CD8-positive, alpha-beta memory T cell (primary cell): ENCODE results near the gene CAMSAP2. TPM values are rescaled to one million over a fixed set of nuclear protein-coding genes. Genes with fewer than 3 reads are reported as not detected.
"Not testable (repeated sequence)": the region's sequence is repeated elsewhere in the genome, so short reads cannot be mapped to it uniquely, and the experiment has no call there.

Experiments used
- CTCF ChIA-PET: fragments of 350-600 bp; sonication (Branson Sonifier 250); formaldehyde crosslinking; loops from one replicate; lab custom pipeline; 2021; ENCODE audit warnings: antibody characterized with exemption; lab: Charles Lee
- POLR2A ChIA-PET: fragments of 350-600 bp; sonication (Branson Sonifier 250); formaldehyde crosslinking; loops from one replicate; lab custom pipeline; 2021; ENCODE audit warnings: antibody characterized with exemption; lab: Charles Lee
- DNase-seq, 5 donors: peaks; one replicate each; pipeline versions ENCODE4 v3.0.0 to v3.0.0-alpha.2; 2020 to 2022; ENCODE audit warnings: mixed read lengths in 1 of 5
- H3K27ac ChIP-seq: one replicate; pipeline ENCODE4 v1.7.0; 2013; ENCODE audit warnings: low read depth, mild to moderate bottlenecking, low read length, moderate library complexity
- H3K27me3 ChIP-seq: 2 replicates; pipeline ENCODE4 v1.7.0; 2013; ENCODE audit warnings: low read length, mild to moderate bottlenecking; ENCODE audit not compliant: insufficient read depth, poor library complexity, severe bottlenecking
- H3K36me3 ChIP-seq: 2 replicates; pipeline ENCODE4 v1.7.0; 2013; ENCODE audit warnings: mild to moderate bottlenecking, low read length, moderate library complexity; ENCODE audit not compliant: insufficient read depth
- H3K4me1 ChIP-seq: 2 replicates; pipeline ENCODE4 v1.7.0; 2013; ENCODE audit warnings: mild to moderate bottlenecking, low read length, moderate library complexity; ENCODE audit not compliant: insufficient read depth
- H3K4me3 ChIP-seq: 2 replicates; pipeline ENCODE4 v1.7.0; 2013; ENCODE audit warnings: mild to moderate bottlenecking, low read length
- H3K9me3 ChIP-seq: 2 replicates; pipeline ENCODE4 v1.7.0; 2013; ENCODE audit warnings: mild to moderate bottlenecking, low read length
- H3K27ac Mint-ChIP-seq, 8 donors: one replicate each; pipeline ENCODE4 v1.8.0; 2020 to 2021; ENCODE audit warnings: mixed read lengths in 8 of 8, mild to moderate bottlenecking in 6 of 8, inconsistent platforms in 3 of 8, moderate library complexity in 3 of 8
- H3K27me3 Mint-ChIP-seq, 2 donors: one replicate each; pipeline ENCODE4 v1.8.0; 2020 to 2021; ENCODE audit warnings: mixed read lengths in 2 of 2, mild to moderate bottlenecking in 1 of 2, moderate library complexity in 1 of 2
- H3K36me3 Mint-ChIP-seq, 3 donors: one replicate each; pipeline ENCODE4 v1.8.0; 2020 to 2021; ENCODE audit warnings: mixed read lengths in 3 of 3, inconsistent platforms in 1 of 3, mild to moderate bottlenecking in 1 of 3
- H3K4me1 Mint-ChIP-seq, 3 donors: one replicate each; pipeline ENCODE4 v1.8.0; 2020 to 2021; ENCODE audit warnings: mixed read lengths in 3 of 3, inconsistent platforms in 1 of 3, mild to moderate bottlenecking in 1 of 3
- H3K4me3 Mint-ChIP-seq, 7 donors: one replicate each; pipeline ENCODE4 v1.8.0; 2020 to 2021; ENCODE audit warnings: mixed read lengths in 7 of 7, mild to moderate bottlenecking in 6 of 7, moderate library complexity in 4 of 7, inconsistent platforms in 2 of 7
- H3K9me3 Mint-ChIP-seq, 5 donors: one replicate each; pipeline ENCODE4 v1.8.0; 2020 to 2022; ENCODE audit warnings: mixed read lengths in 5 of 5, mild to moderate bottlenecking in 3 of 5, moderate library complexity in 2 of 5, inconsistent platforms in 1 of 5
- polyA plus RNA-seq: library from polyadenylated mRNA; unstranded; fragments of 300-500 nt; fragmentation: Illumina TruSeq; gene quantifications from one replicate; pipeline ENCODE4 v1.2.3, GENCODE V29; 2021
- total RNA-seq, 2 experiments: library from RNA; stranded (reverse); gene quantifications; one replicate each; pipeline ENCODE4 v1.2.3, GENCODE V29; 2021

The CAMSAP2 gene
- total and polyA plus RNA-seq, 3 experiments from 2014 or later = 0.35 to 3.1 (median 2.7) TPM

DNA sequence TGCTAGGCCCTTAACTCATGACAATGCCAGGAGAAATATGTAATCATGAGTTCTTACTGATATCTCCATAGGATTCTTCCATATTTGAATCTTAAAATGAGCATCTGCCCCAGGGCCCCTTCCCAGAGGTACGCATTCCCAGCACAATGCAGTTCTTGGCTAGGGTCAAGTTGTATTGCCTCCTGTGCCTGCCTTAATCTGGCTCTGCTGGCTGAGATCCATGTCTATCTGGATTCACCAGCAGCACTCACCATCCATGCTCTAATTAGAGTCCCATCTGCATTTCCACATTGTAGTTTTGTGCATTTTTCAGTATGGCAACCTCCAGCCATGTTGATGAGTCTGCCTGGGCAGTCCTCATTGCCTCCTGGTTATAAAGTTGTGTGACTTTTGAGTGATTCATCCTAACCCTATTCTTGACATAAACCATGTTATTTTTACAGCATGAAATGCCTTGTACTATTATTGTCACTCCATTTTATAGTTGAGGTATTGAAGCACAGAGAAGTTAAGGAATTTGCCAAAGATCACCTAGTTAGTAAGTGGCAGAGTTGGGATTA is 55.9 kb downstream of the CAMSAP2 start:
- no peak for DNase-seq
- POLR2A ChIA-PET = no interaction called here
- no peaks in the 10 kb centered on the region for H3K9me3 ChIP-seq
- H3K4me3 ChIP-seq = no peak overlapping the region
- H3K27ac Mint-ChIP-seq = no peak overlapping the region
- H3K36me3 ChIP-seq = no peaks in the 10 kb centered on the region
- peaks cover 2 to 6% of the 10 kb centered on the region in 2 donors for H3K27me3 Mint-ChIP-seq
- H3K27ac ChIP-seq = no peak overlapping the region
- no peaks in the 10 kb centered on the region for H3K4me1 Mint-ChIP-seq
- H3K9me3 Mint-ChIP-seq = peaks cover 0 to 3% (median 0%) of the 10 kb centered on the region in 5 donors
- no peaks in the 10 kb centered on the region for H3K27me3 ChIP-seq
- no peaks in the 10 kb centered on the region for H3K4me1 ChIP-seq
- no peak overlapping the region for H3K4me3 Mint-ChIP-seq
- CTCF ChIA-PET = no interaction called here
- H3K36me3 Mint-ChIP-seq = no peaks in the 10 kb centered on the region

DNA sequence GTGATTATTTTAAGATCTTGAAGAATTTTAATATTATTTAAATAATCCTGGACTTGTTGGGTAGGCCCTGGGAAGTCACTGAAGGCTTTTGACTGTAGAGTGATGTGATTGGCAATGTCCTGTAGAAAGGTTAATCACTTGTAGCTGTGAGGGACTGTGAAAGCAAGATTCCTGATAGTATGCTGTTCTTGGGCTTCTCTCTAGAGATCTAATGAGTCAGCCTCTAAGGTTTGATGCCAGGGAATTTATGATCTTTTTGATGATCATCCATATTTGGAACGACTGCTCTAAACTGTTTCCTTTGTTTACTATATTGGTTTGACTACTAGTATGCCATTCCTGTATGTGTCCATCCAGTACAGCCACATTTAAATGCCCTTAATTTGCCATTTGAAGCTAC is 56.5 kb downstream of the CAMSAP2 start:
- POLR2A ChIA-PET = no interaction called here
- CTCF ChIA-PET = no interaction called here
- Mint-ChIP-seq H3K9me3 (peaks cover 0 to 3% (median 0%) of the 10 kb centered on the region in 5 donors), H3K4me1 (no peaks in the 10 kb centered on the region), H3K36me3 (no peaks in the 10 kb centered on the region), H3K27ac (no peak overlapping the region), H3K4me3 (no peak overlapping the region), H3K27me3 (peaks cover 5 to 6% of the 10 kb centered on the region in 2 donors)
- H3K4me3 ChIP-seq = no peak overlapping the region
- DNase-seq = no peak
- no peaks in the 10 kb centered on the region for H3K4me1 ChIP-seq
- H3K27me3 ChIP-seq = no peaks in the 10 kb centered on the region
- H3K36me3 ChIP-seq = no peaks in the 10 kb centered on the region
- H3K9me3 ChIP-seq = no peaks in the 10 kb centered on the region
- no peak overlapping the region for H3K27ac ChIP-seq

DNA sequence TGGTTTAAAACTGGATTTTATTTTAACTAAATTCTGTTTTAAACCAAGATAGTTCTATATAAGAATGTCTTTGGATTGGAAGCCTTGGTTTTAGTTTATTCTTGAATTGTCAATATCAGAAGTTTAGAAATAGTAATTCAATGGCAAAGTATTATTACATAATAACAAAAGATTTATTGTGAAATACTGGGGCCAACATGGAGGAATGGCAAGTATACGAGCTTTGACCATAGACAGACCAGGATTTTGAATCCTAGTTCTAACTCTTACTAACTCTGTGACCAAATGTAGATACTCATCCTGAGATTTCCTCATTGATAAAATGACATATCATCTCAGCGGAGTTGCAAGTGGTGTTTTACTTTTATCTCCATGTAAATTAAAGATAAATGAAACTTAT is 63.3 kb downstream of the CAMSAP2 start:
- POLR2A ChIA-PET = no interaction called here
- Histone ChIP-seq H3K36me3 (no peaks in the 10 kb centered on the region), H3K9me3 (no peaks in the 10 kb centered on the region), H3K27ac (no peak overlapping the region), H3K4me3 (no peak overlapping the region), H3K27me3 (no peaks in the 10 kb centered on the region), H3K4me1 (no peaks in the 10 kb centered on the region)
- no peak overlapping the region for H3K27ac Mint-ChIP-seq
- peaks cover 0 to 4% (median 0%) of the 10 kb centered on the region in 3 donors for H3K4me1 Mint-ChIP-seq
- H3K9me3 Mint-ChIP-seq = no peaks in the 10 kb centered on the region
- H3K4me3 Mint-ChIP-seq = no peak overlapping the region
- no peaks in the 10 kb centered on the region for H3K36me3 Mint-ChIP-seq
- no peak for DNase-seq
- CTCF ChIA-PET = interaction anchor here (0.6 to 2.1 kb wide), 5 partner anchors 176 to 267 kb away, joined by 3 to 19 read pairs (median 6); partner anchors contain the start of gene KIF14
- peaks cover 4 to 10% of the 10 kb centered on the region in 2 donors for H3K27me3 Mint-ChIP-seq

DNA sequence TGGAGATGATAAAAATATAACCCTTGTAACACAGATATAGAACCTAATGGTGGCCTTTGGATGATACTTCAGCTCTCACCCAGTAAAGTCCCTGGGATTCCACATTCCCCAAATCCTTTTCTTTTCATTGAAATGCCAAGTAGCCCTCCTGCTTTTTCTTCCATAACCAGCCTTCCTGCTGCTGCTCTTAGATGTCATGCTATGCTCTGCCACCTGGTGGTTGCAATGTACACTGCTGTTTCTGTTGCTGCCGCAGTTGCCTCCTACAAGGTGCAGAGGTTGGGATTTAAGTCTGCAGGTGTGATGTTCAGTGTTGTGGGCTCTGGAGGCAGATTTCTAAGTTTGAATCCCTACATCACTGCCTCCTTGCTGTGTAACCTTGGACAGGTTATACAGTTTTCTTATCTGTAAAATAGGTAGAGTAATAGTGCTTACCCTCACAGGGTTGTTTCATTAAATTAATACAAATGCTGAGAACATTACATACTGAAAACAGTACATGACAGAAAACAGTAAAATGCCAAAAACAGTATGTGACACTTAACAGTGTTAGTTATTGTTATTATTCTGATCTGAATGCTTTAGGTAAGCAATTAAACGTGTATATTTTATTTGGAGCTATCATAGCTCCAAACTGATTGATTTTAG is 64.3 kb downstream of the CAMSAP2 start:
- H3K27me3 ChIP-seq = no peaks in the 10 kb centered on the region
- Mint-ChIP-seq H3K4me1 (peaks cover 0 to 4% (median 0%) of the 10 kb centered on the region in 3 donors), H3K36me3 (no peaks in the 10 kb centered on the region), H3K27me3 (peaks cover 4 to 10% of the 10 kb centered on the region in 2 donors), H3K4me3 (no peak overlapping the region), H3K9me3 (no peaks in the 10 kb centered on the region), H3K27ac (no peak overlapping the region)
- no peaks in the 10 kb centered on the region for H3K4me1 ChIP-seq
- no peaks in the 10 kb centered on the region for H3K36me3 ChIP-seq
- POLR2A ChIA-PET = no interaction called here
- no peak overlapping the region for H3K4me3 ChIP-seq
- no peaks in the 10 kb centered on the region for H3K9me3 ChIP-seq
- CTCF ChIA-PET = interaction anchor here (0.8 to 2.1 kb wide), 5 partner anchors 9 to 268 kb away, joined by 3 to 19 read pairs (median 3); partner anchors contain the start of gene KIF14
- H3K27ac ChIP-seq = no peak overlapping the region
- DNase-seq = peak; percentile 49 to 74 (median 62)

DNA sequence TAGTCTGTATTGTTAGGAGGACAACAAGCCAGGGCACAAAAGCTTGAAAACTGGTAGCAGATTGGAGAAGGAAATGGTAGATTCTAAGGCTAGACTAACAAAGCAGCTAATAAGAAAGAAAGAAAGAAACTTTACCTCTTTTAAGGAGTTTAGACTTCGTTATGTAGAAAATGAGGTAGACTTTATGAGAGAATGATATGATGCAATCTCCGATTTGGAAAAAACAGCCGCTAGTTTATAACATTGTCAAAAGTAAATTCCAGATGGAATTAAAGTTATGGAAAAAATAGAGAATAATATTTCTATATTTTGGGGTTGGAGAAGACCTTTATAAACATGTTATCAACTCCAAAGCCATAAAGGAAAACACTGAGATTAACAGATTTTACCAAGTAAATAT is 67.0 kb downstream of the CAMSAP2 start:
- Mint-ChIP-seq H3K4me3 (no peak overlapping the region), H3K36me3 (peaks cover 0 to 3% (median 0%) of the 10 kb centered on the region in 3 donors), H3K27me3 (peaks cover 4 to 9% of the 10 kb centered on the region in 2 donors), H3K4me1 (peaks cover 0 to 4% (median 0%) of the 10 kb centered on the region in 3 donors), H3K9me3 (no peaks in the 10 kb centered on the region), H3K27ac (no peak overlapping the region)
- Histone ChIP-seq H3K27me3 (no peaks in the 10 kb centered on the region), H3K9me3 (no peaks in the 10 kb centered on the region), H3K27ac (no peak overlapping the region), H3K4me1 (no peaks in the 10 kb centered on the region), H3K36me3 (no peaks in the 10 kb centered on the region), H3K4me3 (no peak overlapping the region)
- DNase-seq = no peak
- ChIA-PET POLR2A (no interaction called here), CTCF (interaction anchor here (0.9 to 2.0 kb wide), 5 partner anchors 14 to 248 kb away, joined by 3 to 10 read pairs (median 4); no protein-coding TSS in a partner anchor)

DNA sequence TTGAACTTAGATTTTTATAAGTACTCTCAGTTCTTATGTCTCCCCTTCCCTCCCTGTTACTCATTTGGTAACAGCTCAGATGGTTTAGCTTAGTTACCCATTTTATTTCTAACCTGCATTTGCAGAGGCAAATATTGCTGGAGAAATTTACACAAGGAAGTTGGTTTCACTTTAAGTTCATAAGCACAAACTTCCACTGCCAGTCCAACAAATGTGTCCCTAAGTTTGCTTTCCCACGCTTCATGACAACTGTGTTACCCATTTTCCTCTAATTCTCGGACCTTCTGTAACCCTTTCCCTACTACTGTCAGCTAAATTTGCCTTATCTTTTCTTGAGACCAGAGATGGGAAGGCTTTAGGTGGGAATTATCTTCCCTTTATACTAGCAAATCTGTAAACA is 70.2 kb downstream of the CAMSAP2 start:
- Histone ChIP-seq H3K27me3 (no peaks in the 10 kb centered on the region), H3K4me3 (no peak overlapping the region), H3K36me3 (no peaks in the 10 kb centered on the region), H3K27ac (no peak overlapping the region), H3K9me3 (no peaks in the 10 kb centered on the region), H3K4me1 (no peaks in the 10 kb centered on the region)
- no peak overlapping the region for H3K27ac Mint-ChIP-seq
- DNase-seq = no peak
- H3K36me3 Mint-ChIP-seq = peaks cover 0 to 8% (median 3%) of the 10 kb centered on the region in 3 donors
- no peaks in the 10 kb centered on the region for H3K4me1 Mint-ChIP-seq
- H3K27me3 Mint-ChIP-seq = peaks cover 4 to 9% of the 10 kb centered on the region in 2 donors
- no peak overlapping the region for H3K4me3 Mint-ChIP-seq
- no peaks in the 10 kb centered on the region for H3K9me3 Mint-ChIP-seq
- ChIA-PET CTCF (interaction anchor here (1.7 kb wide), 1 partner anchor 187 kb away, joined by 9 read pairs; no protein-coding TSS in a partner anchor), POLR2A (no interaction called here)

DNA sequence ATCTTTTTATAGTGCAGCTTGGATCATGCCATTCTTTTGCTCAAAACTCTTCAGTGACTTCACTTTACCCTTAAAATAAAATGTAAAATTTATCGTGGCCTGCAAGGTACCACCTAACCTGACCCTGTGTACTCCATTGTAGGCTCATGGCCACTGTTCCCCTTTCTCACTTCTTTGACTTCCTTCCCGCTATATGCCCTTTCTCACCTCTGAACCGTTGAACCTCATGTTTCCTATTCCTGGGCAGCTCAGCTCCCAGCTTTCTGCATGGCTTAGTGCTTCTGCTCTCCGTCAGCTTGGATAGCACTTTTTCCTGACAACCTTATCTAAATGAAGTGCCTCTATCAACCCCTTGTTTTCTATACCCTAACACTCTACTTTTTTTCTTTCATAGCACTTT is 73.0 kb downstream of the CAMSAP2 start:
- Histone ChIP-seq H3K27me3 (no peaks in the 10 kb centered on the region), H3K36me3 (no peaks in the 10 kb centered on the region), H3K27ac (no peak overlapping the region), H3K4me1 (no peaks in the 10 kb centered on the region), H3K4me3 (no peak overlapping the region), H3K9me3 (no peaks in the 10 kb centered on the region)
- peaks cover 0 to 8% (median 4%) of the 10 kb centered on the region in 3 donors for H3K36me3 Mint-ChIP-seq
- H3K9me3 Mint-ChIP-seq = no peaks in the 10 kb centered on the region
- ChIA-PET CTCF (interaction anchor here (1.7 kb wide), 1 partner anchor 189 kb away, joined by 4 read pairs; no protein-coding TSS in a partner anchor), POLR2A (no interaction called here)
- H3K27me3 Mint-ChIP-seq = peaks cover 1 to 9% of the 10 kb centered on the region in 2 donors
- H3K27ac Mint-ChIP-seq = no peak overlapping the region
- H3K4me1 Mint-ChIP-seq = no peaks in the 10 kb centered on the region
- no peak for DNase-seq
- H3K4me3 Mint-ChIP-seq = no peak overlapping the region

DNA sequence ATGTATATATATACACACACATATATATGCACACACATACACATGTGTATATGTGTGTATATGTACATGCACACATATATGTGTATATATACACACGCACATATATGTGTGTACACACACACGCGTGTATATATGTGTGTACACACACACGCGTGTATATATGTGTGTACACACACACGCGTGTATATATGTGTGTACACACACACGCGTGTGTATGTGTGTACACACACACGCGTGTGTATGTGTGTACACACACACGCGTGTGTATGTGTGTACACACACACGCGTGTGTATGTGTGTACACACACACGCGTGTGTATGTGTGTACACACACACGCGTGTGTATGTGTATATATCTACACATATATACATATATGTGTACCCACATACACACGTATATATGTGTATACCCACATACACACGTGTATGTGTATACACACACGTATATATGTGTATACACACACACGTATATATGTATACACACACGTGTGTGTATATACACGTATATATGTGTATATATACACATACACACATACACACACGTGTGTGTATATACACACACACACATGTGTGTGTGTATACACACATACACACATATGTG is 78.0 kb downstream of the CAMSAP2 start:
- H3K4me3 ChIP-seq, H3K36me3 ChIP-seq, H3K36me3 Mint-ChIP-seq, H3K4me1 ChIP-seq, H3K27me3 ChIP-seq, H3K9me3 Mint-ChIP-seq, POLR2A ChIA-PET, H3K27me3 Mint-ChIP-seq, DNase-seq, H3K27ac Mint-ChIP-seq, H3K9me3 ChIP-seq, H3K4me1 Mint-ChIP-seq, CTCF ChIA-PET, H3K4me3 Mint-ChIP-seq, H3K27ac ChIP-seq: not testable (repeated sequence)
